Activated naive CD8-positive, alpha-beta T cell treated with anti-CD3 and anti-CD28 coated beads, Interleukin-2, amount 10 ng/mL, durations not matched to agents 7 days and 5 days (primary cell): ENCODE data around the gene GPM6B. TPM values are rescaled to one million over a fixed set of nuclear protein-coding genes. Genes with fewer than 3 reads are reported as not detected.

Experiments
- ATAC-seq: fragments of 150-1000 bp; cut with Tn5 transposase; one replicate; pipeline ENCODE4 v1.10.0; 2021; ENCODE audit warnings: low read depth, moderate library complexity
- POLR2A ChIA-PET: fragments of 350-600 bp; sonication (Branson Sonifier 250); formaldehyde crosslinking; loops from one replicate; lab custom pipeline; 2021; ENCODE audit warnings: antibody characterized with exemption; lab: Charles Lee
- DNase-seq: peaks from one replicate; pipeline ENCODE4 v3.0.0; 2021
- H3K27ac Mint-ChIP-seq: one replicate; pipeline ENCODE4 v1.8.0; 2022; ENCODE audit warnings: mild to moderate bottlenecking, mixed read lengths
- H3K27me3 Mint-ChIP-seq: one replicate; pipeline ENCODE4 v1.8.0; 2022; ENCODE audit warnings: mild to moderate bottlenecking, moderate library complexity, mixed read lengths
- H3K36me3 Mint-ChIP-seq: one replicate; pipeline ENCODE4 v1.8.0; 2021; ENCODE audit warnings: mild to moderate bottlenecking, mixed read lengths
- H3K4me1 Mint-ChIP-seq: one replicate; pipeline ENCODE4 v1.8.0; 2021; ENCODE audit warnings: mixed read lengths
- H3K4me3 Mint-ChIP-seq: one replicate; pipeline ENCODE4 v1.8.0; 2022; ENCODE audit warnings: mild to moderate bottlenecking, moderate library complexity, mixed read lengths
- H3K9me3 Mint-ChIP-seq: one replicate; pipeline ENCODE4 v1.8.0; 2021; ENCODE audit warnings: mixed read lengths
- total RNA-seq, 2 experiments: library from RNA; stranded (reverse); gene quantifications; one replicate each; pipeline ENCODE4 v1.2.3, GENCODE V29; 2021

Gene GPM6B
- total RNA-seq, 2 experiments from 2014 or later: not detected

DNA sequence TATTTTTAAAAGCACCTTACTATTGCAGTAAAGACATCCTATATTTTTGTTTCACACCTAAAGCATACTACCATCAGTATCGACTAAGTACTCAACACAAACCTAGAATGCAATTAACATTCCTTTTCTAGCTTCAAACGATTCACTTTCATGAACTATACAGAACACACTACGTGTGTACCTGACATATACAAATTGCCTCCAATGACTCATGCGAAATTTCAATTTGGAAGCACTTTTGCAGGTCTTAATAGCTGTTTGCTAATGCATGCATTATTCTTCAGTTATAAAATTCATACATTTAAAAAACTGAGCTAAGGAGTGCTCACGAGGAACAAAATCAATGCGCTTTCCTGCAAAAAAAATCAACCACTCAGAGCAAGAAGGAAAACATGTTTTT is 19.7 kb upstream of the GPM6B start:
- no peaks in the 10 kb centered on the region for H3K9me3 Mint-ChIP-seq
- no peak for DNase-seq
- POLR2A ChIA-PET: no interaction called here
- H3K36me3 Mint-ChIP-seq: no peaks in the 10 kb centered on the region
- H3K27ac Mint-ChIP-seq: no peak overlapping the region
- no peak overlapping the region for H3K4me3 Mint-ChIP-seq
- ATAC-seq: no peak
- peaks cover 5% of the 10 kb centered on the region for H3K27me3 Mint-ChIP-seq
- no peaks in the 10 kb centered on the region for H3K4me1 Mint-ChIP-seq

DNA sequence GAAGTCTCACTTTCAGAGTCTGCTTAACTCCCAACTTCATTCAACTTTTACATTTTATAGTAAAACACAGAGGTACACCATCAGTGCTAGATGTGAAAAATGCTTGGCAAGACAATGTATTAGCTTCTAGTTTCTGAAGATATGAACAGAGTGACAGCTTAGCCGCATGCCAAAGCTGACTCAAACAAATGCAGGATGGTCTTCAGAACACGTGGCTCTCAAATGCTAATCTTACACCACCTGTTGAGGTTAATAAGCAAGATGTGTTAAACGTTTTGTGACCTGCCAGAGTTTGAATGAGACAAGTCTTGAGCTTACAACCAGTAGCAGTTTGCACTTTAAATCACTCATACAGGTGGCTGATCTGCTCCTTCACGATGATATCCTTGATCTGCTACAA is 18.9 kb upstream of the GPM6B start:
- POLR2A ChIA-PET: no interaction called here
- no peak for ATAC-seq

DNA sequence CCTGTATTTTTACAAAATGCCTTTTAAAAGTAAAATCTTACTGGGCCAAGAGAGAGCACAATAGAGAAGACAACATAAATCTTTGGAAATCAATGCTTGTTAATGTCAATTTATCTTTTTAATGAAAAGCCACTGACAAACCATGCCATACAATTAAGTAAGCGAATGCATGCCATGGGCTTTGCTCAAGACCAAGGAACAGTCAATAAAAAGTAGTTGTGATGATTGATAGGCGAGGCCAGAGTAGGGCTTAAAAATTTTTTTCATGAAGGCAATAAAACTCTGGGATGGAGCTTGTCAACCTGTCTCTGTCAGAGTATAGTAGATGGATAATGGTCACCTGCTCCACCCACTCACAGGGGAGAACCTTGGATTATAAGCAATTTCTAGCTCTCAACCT is 17.5 kb upstream of the GPM6B start:
- no peak overlapping the region for H3K27ac Mint-ChIP-seq
- H3K36me3 Mint-ChIP-seq: no peaks in the 10 kb centered on the region
- no peaks in the 10 kb centered on the region for H3K4me1 Mint-ChIP-seq
- ATAC-seq (no peak), DNase-seq (no peak)
- peaks cover 5% of the 10 kb centered on the region for H3K27me3 Mint-ChIP-seq
- H3K9me3 Mint-ChIP-seq: no peaks in the 10 kb centered on the region
- POLR2A ChIA-PET: no interaction called here
- no peak overlapping the region for H3K4me3 Mint-ChIP-seq

More for the DNA sequence above, 18.9 kb upstream of the GPM6B start:
- Mint-ChIP-seq H3K9me3 (no peaks in the 10 kb centered on the region), H3K27me3 (peaks cover 5% of the 10 kb centered on the region), H3K36me3 (no peaks in the 10 kb centered on the region), H3K4me1 (no peaks in the 10 kb centered on the region), H3K27ac (no peak overlapping the region), H3K4me3 (no peak overlapping the region)
- no peak for DNase-seq

DNA sequence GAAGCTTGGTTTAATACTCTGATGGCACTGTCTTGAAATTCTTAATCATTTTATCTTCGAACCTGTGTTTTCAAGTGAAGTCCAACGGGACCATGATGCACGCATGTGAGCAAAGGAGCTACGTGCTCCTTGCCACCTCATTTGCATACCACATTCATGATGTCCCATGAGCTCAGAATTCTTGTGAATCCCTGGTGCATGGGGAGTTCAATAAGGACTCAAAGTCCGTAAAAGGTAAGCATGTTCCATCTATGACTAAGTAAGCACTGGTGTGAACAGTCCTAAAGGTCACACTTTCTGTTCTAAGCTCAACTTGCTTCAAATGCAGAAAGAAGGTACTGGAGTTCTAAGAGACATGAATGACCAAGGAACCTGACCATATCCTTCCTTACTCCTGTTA is 13.1 kb upstream of the GPM6B start:
- ATAC-seq (no peak), DNase-seq (no peak)
- Mint-ChIP-seq H3K4me1 (no peaks in the 10 kb centered on the region), H3K27me3 (peaks cover 5% of the 10 kb centered on the region), H3K36me3 (no peaks in the 10 kb centered on the region), H3K4me3 (no peak overlapping the region), H3K27ac (no peak overlapping the region), H3K9me3 (no peaks in the 10 kb centered on the region)
- POLR2A ChIA-PET: no interaction called here

DNA sequence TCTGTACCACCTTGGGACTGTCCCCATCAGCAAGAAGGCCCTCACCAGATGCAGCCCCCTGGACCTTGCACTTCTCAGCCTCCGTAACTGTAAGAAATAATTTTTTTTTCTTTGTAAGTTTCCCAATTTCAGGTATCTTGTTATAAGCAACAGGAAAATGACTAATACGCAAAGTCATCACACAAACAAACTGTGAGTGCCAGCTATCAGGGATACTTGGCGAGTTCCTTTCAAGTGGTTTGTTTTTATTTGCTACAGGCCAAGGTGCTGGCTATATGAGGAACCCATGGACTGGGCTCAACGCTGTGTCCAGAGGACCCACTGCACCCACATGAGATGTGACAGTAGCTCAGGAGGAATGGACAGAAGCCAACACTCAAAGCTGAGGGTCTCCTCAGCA is 11.5 kb upstream of the GPM6B start:
- POLR2A ChIA-PET: interaction anchor here (0.6 kb wide), 1 partner anchor 73 kb away, joined by 4 read pairs; no protein-coding TSS in a partner anchor
- Mint-ChIP-seq H3K27me3 (no peaks in the 10 kb centered on the region), H3K9me3 (no peaks in the 10 kb centered on the region), H3K27ac (no peak overlapping the region), H3K4me3 (no peak overlapping the region), H3K36me3 (no peaks in the 10 kb centered on the region), H3K4me1 (no peaks in the 10 kb centered on the region)
- ATAC-seq (no peak), DNase-seq (no peak)

DNA sequence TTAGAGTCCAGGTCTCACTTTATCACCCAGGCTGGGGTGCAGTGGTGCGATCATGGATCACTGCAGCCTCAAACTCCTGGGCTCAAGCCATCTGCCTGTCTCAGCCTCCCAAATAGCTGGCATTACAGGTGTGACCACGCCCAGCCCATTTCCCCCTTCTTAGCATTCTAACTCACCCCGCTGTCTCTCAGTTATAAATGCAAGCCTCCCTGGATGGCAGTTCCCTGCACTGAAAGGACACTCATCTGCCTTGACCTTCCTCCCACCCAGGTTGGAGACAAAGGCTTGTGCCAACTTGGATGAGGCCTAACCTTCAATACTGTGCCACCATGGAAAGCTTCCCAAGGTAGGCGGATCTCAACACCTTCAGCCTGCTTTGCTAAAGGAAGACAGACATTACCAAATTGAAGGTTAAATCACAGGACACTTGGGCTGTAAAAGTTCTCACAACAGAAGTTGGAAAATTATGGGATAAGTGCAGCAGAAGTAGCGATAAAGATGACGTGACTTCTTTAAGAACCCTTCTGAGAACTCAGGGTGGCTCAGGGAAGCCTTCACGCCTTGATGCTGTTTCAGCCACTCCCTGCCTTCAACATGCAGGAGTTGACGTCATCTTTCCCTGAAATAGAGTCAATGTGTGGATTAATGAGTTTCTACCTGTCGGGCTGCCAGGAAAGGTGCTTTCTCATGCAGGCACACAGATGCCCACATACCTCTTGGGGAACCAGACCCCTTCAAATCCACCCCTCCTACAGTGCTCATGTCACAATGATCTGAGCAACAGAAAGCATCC is 10.6 kb upstream of the GPM6B start:
- Mint-ChIP-seq H3K4me3 (no peak overlapping the region), H3K9me3 (no peaks in the 10 kb centered on the region), H3K27ac (no peak overlapping the region), H3K36me3 (no peaks in the 10 kb centered on the region), H3K4me1 (no peaks in the 10 kb centered on the region), H3K27me3 (no peaks in the 10 kb centered on the region)
- ATAC-seq (no peak), DNase-seq (no peak)
- POLR2A ChIA-PET: no interaction called here

DNA sequence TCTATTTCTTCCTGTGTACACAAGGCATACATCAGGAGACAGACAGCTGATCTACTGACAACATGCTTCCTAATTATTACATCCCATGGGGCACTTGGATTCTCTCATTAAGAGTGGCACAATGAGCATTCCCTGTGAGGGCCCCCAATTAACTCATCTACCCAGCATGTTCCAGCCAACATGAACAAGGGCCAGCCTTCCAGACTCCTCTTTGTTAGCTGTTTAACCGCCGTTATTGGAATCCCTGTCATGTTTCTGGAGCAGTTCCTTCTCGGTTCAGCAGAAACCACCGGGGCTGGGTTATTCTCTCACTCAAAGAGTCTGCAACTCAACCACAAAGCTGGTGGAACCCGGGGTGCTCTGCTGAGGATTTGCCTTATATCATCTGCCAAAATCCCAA is 9.9 kb upstream of the GPM6B start:
- no peaks in the 10 kb centered on the region for H3K27me3 Mint-ChIP-seq
- H3K27ac Mint-ChIP-seq: no peak overlapping the region
- no peaks in the 10 kb centered on the region for H3K36me3 Mint-ChIP-seq
- no peak for ATAC-seq
- H3K4me3 Mint-ChIP-seq: no peak overlapping the region
- POLR2A ChIA-PET: no interaction called here
- H3K9me3 Mint-ChIP-seq: no peaks in the 10 kb centered on the region
- no peak for DNase-seq
- no peaks in the 10 kb centered on the region for H3K4me1 Mint-ChIP-seq

DNA sequence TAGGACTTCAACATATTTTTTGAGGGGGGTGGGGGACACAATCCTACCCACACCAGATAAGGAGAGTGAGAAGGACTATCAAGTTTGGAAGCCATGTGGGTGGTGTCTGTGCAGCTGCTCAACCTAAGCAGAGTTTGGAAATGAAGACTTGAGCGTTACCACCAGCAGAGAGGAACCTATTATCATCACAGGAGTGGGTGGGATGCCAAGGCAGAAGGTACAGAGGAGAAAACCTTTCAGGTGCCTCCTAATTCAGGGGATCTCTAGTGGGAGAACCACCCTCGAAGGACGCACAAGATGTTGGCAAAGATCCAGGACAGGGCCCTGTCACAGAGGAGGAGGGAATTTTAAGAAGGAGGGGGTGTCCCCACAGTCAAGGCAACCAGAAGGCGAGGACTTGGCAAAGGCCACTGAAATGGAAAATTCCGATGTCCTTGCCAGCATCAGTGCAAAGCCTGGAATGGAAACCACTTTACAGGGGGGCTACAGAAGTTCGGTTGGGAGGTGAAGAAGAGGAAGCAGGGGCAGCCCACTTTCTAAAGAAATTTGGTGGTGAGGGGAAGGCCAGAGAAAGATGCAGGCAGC is 8.4 kb upstream of the GPM6B start:
- POLR2A ChIA-PET: no interaction called here
- H3K4me3 Mint-ChIP-seq: no peak overlapping the region
- ATAC-seq: no peak

DNA sequence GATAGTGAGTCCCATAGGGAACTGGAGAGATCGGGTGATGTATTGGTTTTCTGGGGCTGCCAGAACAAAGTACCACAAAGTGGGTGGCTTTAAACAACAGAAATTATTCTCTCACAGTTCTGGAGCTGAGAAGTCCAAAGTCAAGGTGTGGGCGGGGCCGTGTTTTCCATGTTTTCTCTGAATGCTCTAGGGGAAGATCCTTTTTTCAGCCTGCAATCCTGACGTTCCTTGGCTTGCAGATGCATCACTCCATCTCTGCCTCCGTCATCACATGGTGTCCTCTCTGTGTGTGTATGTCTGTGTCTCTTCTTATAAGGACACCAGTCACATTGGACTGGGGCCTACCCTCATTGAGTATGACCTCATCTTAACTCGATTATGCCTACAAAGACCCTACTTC is 7.9 kb upstream of the GPM6B start:
- DNase-seq: no peak
- H3K9me3 Mint-ChIP-seq: no peaks in the 10 kb centered on the region
- H3K27ac Mint-ChIP-seq: no peak overlapping the region
- no peak for ATAC-seq
- H3K4me3 Mint-ChIP-seq: no peak overlapping the region
- no peaks in the 10 kb centered on the region for H3K4me1 Mint-ChIP-seq
- POLR2A ChIA-PET: no interaction called here
- H3K36me3 Mint-ChIP-seq: no peaks in the 10 kb centered on the region
- H3K27me3 Mint-ChIP-seq: no peaks in the 10 kb centered on the region

More for the DNA sequence above, 8.4 kb upstream of the GPM6B start:
- Mint-ChIP-seq H3K36me3 (no peaks in the 10 kb centered on the region), H3K27me3 (no peaks in the 10 kb centered on the region), H3K27ac (no peak overlapping the region), H3K4me1 (no peaks in the 10 kb centered on the region), H3K9me3 (no peaks in the 10 kb centered on the region)
- DNase-seq: no peak

DNA sequence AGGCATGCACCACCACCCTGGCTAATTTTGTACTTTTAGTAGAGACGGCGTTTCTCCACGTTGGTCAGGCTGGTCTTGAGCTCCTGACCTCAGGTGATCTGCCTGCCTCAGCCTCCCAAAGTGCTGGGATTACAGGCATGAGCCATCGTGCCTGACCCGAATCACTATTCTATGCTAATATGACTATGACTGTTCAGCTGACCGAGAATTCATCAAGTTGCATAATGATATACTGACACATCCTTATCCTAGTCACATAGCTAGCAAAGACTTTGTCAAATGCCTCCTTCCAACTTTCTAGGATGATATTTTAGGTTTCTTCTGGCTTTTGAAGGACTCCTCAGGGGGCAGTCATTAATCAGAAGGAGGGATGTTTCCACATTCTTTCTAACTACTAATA is 4.8 kb upstream of the GPM6B start:
- H3K27me3 Mint-ChIP-seq: peaks cover 2% of the 10 kb centered on the region
- H3K36me3 Mint-ChIP-seq: no peaks in the 10 kb centered on the region
- POLR2A ChIA-PET: no interaction called here
- ATAC-seq (no peak), DNase-seq (no peak)
- no peaks in the 10 kb centered on the region for H3K9me3 Mint-ChIP-seq
- no peak overlapping the region for H3K4me3 Mint-ChIP-seq
- no peaks in the 10 kb centered on the region for H3K4me1 Mint-ChIP-seq
- no peak overlapping the region for H3K27ac Mint-ChIP-seq

DNA sequence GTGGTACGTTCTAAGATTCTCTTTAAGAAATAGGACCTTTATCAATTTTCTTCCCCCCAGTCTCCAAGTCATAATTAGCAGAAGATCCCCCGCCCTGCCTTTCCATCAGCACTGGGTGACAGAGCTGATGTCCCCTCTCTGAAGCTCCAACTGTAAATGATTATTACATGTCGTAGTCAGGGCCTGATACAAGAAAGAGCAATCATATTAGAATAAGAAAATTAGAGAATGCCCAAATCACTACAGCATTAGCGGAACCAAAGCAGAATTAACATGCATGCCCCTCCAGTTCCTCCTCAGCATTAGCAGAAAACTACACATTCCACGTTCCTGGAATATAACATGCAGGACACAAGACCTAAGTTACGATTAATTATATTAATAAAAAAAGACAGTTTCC is 717 bp downstream of the GPM6B start:
- H3K27ac Mint-ChIP-seq: no peak overlapping the region
- POLR2A ChIA-PET: no interaction called here
- DNase-seq (no peak), ATAC-seq (no peak)
- H3K9me3 Mint-ChIP-seq: no peaks in the 10 kb centered on the region
- H3K4me3 Mint-ChIP-seq: no peak overlapping the region
- peaks cover 11% of the 10 kb centered on the region for H3K27me3 Mint-ChIP-seq
- H3K36me3 Mint-ChIP-seq: no peaks in the 10 kb centered on the region
- H3K4me1 Mint-ChIP-seq: no peaks in the 10 kb centered on the region

DNA sequence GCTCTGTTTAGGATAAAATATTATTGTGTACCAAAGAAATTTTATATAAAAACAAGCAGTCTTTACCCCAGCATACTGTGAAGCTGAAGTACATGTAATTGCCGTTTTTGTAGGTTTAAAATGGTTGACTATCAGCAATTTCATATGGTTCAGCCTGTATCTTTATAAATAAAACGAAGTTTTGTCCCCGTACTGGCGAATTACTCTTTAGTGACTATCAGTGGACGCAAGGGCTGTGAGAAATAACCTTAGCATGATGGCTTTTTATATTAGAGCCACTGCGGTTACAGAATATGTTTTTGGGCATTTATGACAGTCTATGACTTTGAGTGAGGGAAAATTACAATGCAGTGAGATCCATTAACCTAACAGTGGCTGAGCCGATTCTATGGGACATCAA is 1.2 kb downstream of the GPM6B start:
- DNase-seq (no peak), ATAC-seq (no peak)
- Mint-ChIP-seq H3K4me3 (no peak overlapping the region), H3K36me3 (no peaks in the 10 kb centered on the region), H3K9me3 (no peaks in the 10 kb centered on the region), H3K27me3 (peaks cover 11% of the 10 kb centered on the region), H3K4me1 (no peaks in the 10 kb centered on the region), H3K27ac (no peak overlapping the region)
- POLR2A ChIA-PET: no interaction called here

DNA sequence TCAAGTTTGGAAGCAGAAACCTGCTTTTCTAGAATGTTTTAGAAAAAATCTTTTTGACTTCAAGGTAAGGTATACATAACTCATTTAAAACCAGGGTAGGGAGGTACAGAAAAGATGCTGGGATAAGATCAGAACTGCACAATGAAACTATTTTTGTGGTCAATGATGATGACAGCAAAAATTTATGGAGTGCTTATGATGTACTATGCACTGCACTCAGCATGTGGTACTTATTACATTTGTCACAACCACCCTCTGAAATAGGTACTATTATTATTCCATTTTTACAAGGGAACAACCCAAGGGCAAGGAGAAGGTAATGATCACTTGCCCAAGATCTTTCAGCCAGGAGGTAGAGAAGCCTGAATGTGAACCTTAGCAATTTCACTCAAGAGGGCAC is 8.0 kb downstream of the GPM6B start:
- DNase-seq: no peak
- Mint-ChIP-seq H3K27me3 (peaks cover 21% of the 10 kb centered on the region), H3K36me3 (no peaks in the 10 kb centered on the region), H3K4me3 (no peak overlapping the region), H3K9me3 (no peaks in the 10 kb centered on the region), H3K4me1 (no peaks in the 10 kb centered on the region), H3K27ac (no peak overlapping the region)
- no peak for ATAC-seq
- POLR2A ChIA-PET: no interaction called here

DNA sequence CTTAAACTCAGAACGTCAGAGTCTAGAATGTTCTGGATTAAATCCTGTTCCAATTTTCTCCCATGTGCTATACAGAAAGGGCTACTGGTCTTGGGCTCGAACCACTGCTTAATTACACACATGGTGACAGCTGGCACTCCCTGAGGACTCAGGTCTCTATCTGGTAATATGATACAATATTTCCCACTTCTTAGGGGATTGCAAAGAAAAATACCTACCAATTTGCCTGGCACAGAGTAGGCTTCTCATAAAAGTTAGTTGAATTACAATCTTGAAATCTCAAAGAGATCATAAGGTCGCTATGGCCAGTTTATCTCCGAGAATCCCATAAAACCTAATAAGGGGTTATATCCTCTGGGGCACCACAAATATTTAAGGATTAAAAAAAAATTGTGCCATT is 8.6 kb downstream of the GPM6B start:
- Mint-ChIP-seq H3K9me3 (no peaks in the 10 kb centered on the region), H3K4me3 (no peak overlapping the region), H3K27me3 (peaks cover 18% of the 10 kb centered on the region), H3K36me3 (no peaks in the 10 kb centered on the region), H3K4me1 (no peaks in the 10 kb centered on the region), H3K27ac (no peak overlapping the region)
- POLR2A ChIA-PET: no interaction called here
- ATAC-seq (no peak), DNase-seq (no peak)
